Mesenchymal stem cell (in vitro differentiated cells and primary cell): Measurements from ENCODE around the gene POLD2.

Source experiments
- DNase-seq: peaks from one replicate; pipeline ENCODE4 v3.0.0-alpha.2; 2013
- H2AFZ ChIP-seq: one replicate; pipeline ENCODE4 v1.6.1; 2013; ENCODE audit warnings: low read depth, mild to moderate bottlenecking, control low read depth, inconsistent platforms, low read length, moderate library complexity
- H2AK5ac ChIP-seq: 2 replicates; pipeline ENCODE4 v1.6.1; 2013; ENCODE audit warnings: low read length, moderate library complexity, mild to moderate bottlenecking, inconsistent platforms; ENCODE audit not compliant: severe bottlenecking
- H2BK120ac ChIP-seq: one replicate; pipeline ENCODE4 v1.6.1; 2013; ENCODE audit warnings: low read depth, mild to moderate bottlenecking, inconsistent platforms, low read length, moderate library complexity
- H2BK12ac ChIP-seq, 2 experiments: one replicate each; pipeline ENCODE4 v1.6.1; 2013; ENCODE audit warnings: inconsistent platforms in 2 of 2, low read length in 2 of 2, mild to moderate bottlenecking in 2 of 2, moderate library complexity in 2 of 2, control low read depth in 1 of 2
- H2BK15ac ChIP-seq: one replicate; pipeline ENCODE4 v1.6.1; 2013; ENCODE audit warnings: mild to moderate bottlenecking, low read depth, inconsistent platforms; ENCODE audit not compliant: poor library complexity, severe bottlenecking
- H2BK5ac ChIP-seq: 2 replicates; pipeline ENCODE4 v1.6.1; 2013; ENCODE audit warnings: low read depth, mild to moderate bottlenecking, low read length, control low read depth, inconsistent platforms; ENCODE audit not compliant: poor library complexity, severe bottlenecking
- H3K14ac ChIP-seq, 2 experiments: one replicate each; pipeline ENCODE4 v1.6.1; 2013; ENCODE audit warnings: inconsistent platforms in 2 of 2, low read length in 2 of 2, control low read depth in 1 of 2, mild to moderate bottlenecking in 1 of 2, moderate library complexity in 1 of 2
- H3K18ac ChIP-seq, 2 experiments: one replicate each; pipeline ENCODE4 v1.6.1; 2013; ENCODE audit warnings: inconsistent platforms in 2 of 2, low read length in 2 of 2, control low read depth in 1 of 2, low read depth in 1 of 2, mild to moderate bottlenecking in 1 of 2
- H3K23ac ChIP-seq, 2 experiments: one replicate each; pipeline ENCODE4 v1.6.1; 2013; ENCODE audit warnings: inconsistent platforms in 2 of 2, low read length in 2 of 2, mild to moderate bottlenecking in 2 of 2, moderate library complexity in 2 of 2, control low read depth in 1 of 2
- H3K27ac ChIP-seq: 2 replicates; pipeline ENCODE4 v1.5.1; 2013; ENCODE audit warnings: mild to moderate bottlenecking, moderate library complexity, low read length, control low read depth, inconsistent platforms; ENCODE audit not compliant: poor library complexity, severe bottlenecking
- H3K27me3 ChIP-seq, 2 experiments: 2 replicates each; pipeline versions ENCODE4 v1.6.1 to v1.7.0; 2013; ENCODE audit warnings: low read length in 2 of 2, mild to moderate bottlenecking in 2 of 2, moderate library complexity in 2 of 2, control low read depth in 1 of 2, inconsistent platforms in 1 of 2; ENCODE audit not compliant: control insufficient read depth in 1 of 2, insufficient read depth in 1 of 2
- H3K36me3 ChIP-seq, 2 experiments: 2 replicates each; pipeline versions ENCODE4 v1.6.1 to v1.7.0; 2013; ENCODE audit warnings: low read length in 2 of 2, control low read depth in 1 of 2, inconsistent platforms in 1 of 2, low read depth in 1 of 2, mild to moderate bottlenecking in 1 of 2; ENCODE audit not compliant: insufficient read depth in 2 of 2, control insufficient read depth in 1 of 2
- H3K4ac ChIP-seq, 2 experiments: one replicate each; pipeline ENCODE4 v1.6.1; 2013; ENCODE audit warnings: inconsistent platforms in 2 of 2, low read length in 2 of 2, mild to moderate bottlenecking in 2 of 2, moderate library complexity in 2 of 2, control low read depth in 1 of 2, low read depth in 1 of 2
- H3K4me1 ChIP-seq: 2 replicates; pipeline ENCODE4 v1.6.1; 2013; ENCODE audit warnings: low read depth, low read length, control low read depth; ENCODE audit not compliant: control insufficient read depth, insufficient read depth
- H3K4me2 ChIP-seq: 2 replicates; pipeline ENCODE4 v1.6.1; 2013; ENCODE audit warnings: low read length, mild to moderate bottlenecking, inconsistent platforms; ENCODE audit not compliant: poor library complexity, severe bottlenecking
- H3K4me3 ChIP-seq, 2 experiments: 2 replicates each; pipeline versions ENCODE4 v1.5.1 to v1.7.0; 2013; ENCODE audit warnings: low read length in 2 of 2, mild to moderate bottlenecking in 2 of 2, control low read depth in 1 of 2, low read depth in 1 of 2; ENCODE audit not compliant: insufficient read depth in 1 of 2
- H3K79me1 ChIP-seq: replicated peaks from 2 replicates; pipeline ENCODE4 v1.6.1; 2013; ENCODE audit warnings: mild to moderate bottlenecking, control low read depth, low read length, inconsistent platforms; ENCODE audit not compliant: poor library complexity, severe bottlenecking
- H3K9ac ChIP-seq: 2 replicates; pipeline ENCODE4 v1.7.0; 2013; ENCODE audit warnings: mild to moderate bottlenecking, low read length, moderate library complexity
- H3K9me3 ChIP-seq: 2 replicates; pipeline ENCODE4 v1.7.0; 2013; ENCODE audit warnings: mild to moderate bottlenecking, low read length; ENCODE audit not compliant: control insufficient read depth
- H4K8ac ChIP-seq: one replicate; pipeline ENCODE4 v1.6.1; 2013; ENCODE audit warnings: inconsistent platforms, mild to moderate bottlenecking, low read length, moderate library complexity
- H4K91ac ChIP-seq: one replicate; pipeline ENCODE4 v1.6.1; 2013; ENCODE audit warnings: mild to moderate bottlenecking, low read length, inconsistent platforms
- WGBS: methylation state at CpG from one replicate; pipeline ENCODE4 v1.1.7; 2013; ENCODE audit warnings: mixed read lengths; 5-methylcytosine and 5-hydroxymethylcytosine counted together

Gene POLD2

GRCh38 chr7:44101303-44101965 lies 21.9 kb downstream of the POLD2 start:
- 97% methylated on average over 3 of the region's 3 CpGs for WGBS
- Histone ChIP-seq H3K4me3 (no peak overlapping the region), H2BK15ac (peak overlapping the region; percentile 15), H2AFZ (no peak overlapping the region), H3K4me2 (no peak overlapping the region), H3K36me3 (peaks cover 5 to 6% of the 10 kb centered on the region in 2 experiments), H3K27ac (peak overlapping the region; percentile 97), H3K18ac (peak overlapping the region; percentile 1 to 62), H2BK120ac (peak overlapping the region; percentile 29), H2BK12ac (peak overlapping the region in 1 of 2 experiments; percentile 27), H3K27me3 (no peaks in the 10 kb centered on the region), H4K8ac (peak overlapping the region; percentile 54), H3K14ac (peak overlapping the region in 1 of 2 experiments; percentile 3), H3K4ac (peak overlapping the region in 1 of 2 experiments; percentile 5), H2AK5ac (peak overlapping the region; percentile 86), H4K91ac (peak overlapping the region; percentile 71), H3K4me1 (peaks cover 45% of the 10 kb centered on the region), H3K79me1 (no peaks in the 10 kb centered on the region), H3K23ac (no peak overlapping the region), H3K9ac (peak overlapping the region; percentile 67), H3K9me3 (no peaks in the 10 kb centered on the region), H2BK5ac (peak overlapping the region; percentile 92)
- DNase-seq = no peak

GRCh38 chr7:44100458-44101302 lies 22.7 kb downstream of the POLD2 start:
- H3K23ac ChIP-seq = no peak overlapping the region
- no peak overlapping the region for H3K4me2 ChIP-seq
- no peaks in the 10 kb centered on the region for H3K79me1 ChIP-seq
- H2BK120ac ChIP-seq = peak overlapping the region; percentile 29
- DNase-seq = peak; percentile 89
- no peaks in the 10 kb centered on the region for H3K36me3 ChIP-seq
- peak overlapping the region; percentile 97 for H3K27ac ChIP-seq
- peak overlapping the region; percentile 38 to 81 for H2BK12ac ChIP-seq
- peaks cover 39% of the 10 kb centered on the region for H3K4me1 ChIP-seq
- H2BK15ac ChIP-seq = peak overlapping the region; percentile 78
- H4K91ac ChIP-seq = peak overlapping the region; percentile 75
- no peaks in the 10 kb centered on the region for H3K27me3 ChIP-seq
- H3K18ac ChIP-seq = peak overlapping the region; percentile 62 to 86
- H2AK5ac ChIP-seq = peak overlapping the region; percentile 86
- peak overlapping the region; percentile 92 for H2BK5ac ChIP-seq
- no peak overlapping the region for H3K14ac ChIP-seq
- peak overlapping the region; percentile 34 for H2AFZ ChIP-seq
- no peak overlapping the region for H3K4me3 ChIP-seq
- peak overlapping the region; percentile 88 for H4K8ac ChIP-seq
- H3K4ac ChIP-seq = peak overlapping the region in 1 of 2 experiments; percentile 68
- H3K9ac ChIP-seq = peak overlapping the region; percentile 67
- H3K9me3 ChIP-seq = no peaks in the 10 kb centered on the region
- WGBS = 54% methylated on average over 10 of the region's 10 CpGs

GRCh38 chr7:44099669-44100068 lies 23.7 kb downstream of the POLD2 start:
- Histone ChIP-seq H2BK12ac (no peak overlapping the region), H3K4ac (no peak overlapping the region), H3K79me1 (no peaks in the 10 kb centered on the region), H3K18ac (no peak overlapping the region), H3K9ac (peak overlapping the region; percentile 32), H4K8ac (no peak overlapping the region), H3K23ac (no peak overlapping the region), H2BK5ac (peak overlapping the region; percentile 84), H2BK15ac (no peak overlapping the region), H3K27me3 (no peaks in the 10 kb centered on the region), H3K36me3 (no peaks in the 10 kb centered on the region), H2AK5ac (no peak overlapping the region), H2BK120ac (no peak overlapping the region), H4K91ac (no peak overlapping the region), H3K4me3 (no peak overlapping the region), H3K4me1 (peaks cover 37% of the 10 kb centered on the region), H3K27ac (peak overlapping the region; percentile 97), H3K4me2 (no peak overlapping the region), H2AFZ (no peak overlapping the region), H3K14ac (no peak overlapping the region), H3K9me3 (no peaks in the 10 kb centered on the region)
- DNase-seq = no peak
- WGBS = 90% methylated on average over 2 of the region's 4 CpGs
